ENCODE results near the gene LRG1.

LRG1 gene

GRCh38 chr19:4512070-4512469, 27.8 kb downstream of the LRG1 start:
- in situ Hi-C loops (cut with MboI; ENCODE audit: low sequenced_read_pairs): no loop called here

- in situ Hi-C loops (cut with MboI; ENCODE audit: low sequenced_read_pairs): no loop called here
These were observed 28.4 kb downstream of the LRG1 start for GRCh38 chr19:4511300-4512054.

- in situ Hi-C loops (cut with MboI; ENCODE audit: low sequenced_read_pairs): no loop called here
These were observed 29.2 kb downstream of the LRG1 start for GRCh38 chr19:4510435-4511255.

GRCh38 chr19:4508698-4509097, 31.1 kb downstream of the LRG1 start:
- in situ Hi-C loops (cut with MboI; ENCODE audit: low sequenced_read_pairs): no loop called here

- in situ Hi-C loops (cut with MboI; ENCODE audit: low sequenced_read_pairs): no loop called here
These were observed 32.0 kb downstream of the LRG1 start for GRCh38 chr19:4507804-4508203.

- in situ Hi-C loops (cut with MboI; ENCODE audit: low sequenced_read_pairs): no loop called here
These were observed 32.7 kb downstream of the LRG1 start for GRCh38 chr19:4507150-4507452.

GRCh38 chr19:4506449-4507149, 33.2 kb downstream of the LRG1 start:
- in situ Hi-C loops (cut with MboI; ENCODE audit: low sequenced_read_pairs): no loop called here

GRCh38 chr19:4505570-4506448, 34.0 kb downstream of the LRG1 start:
- in situ Hi-C loops (cut with MboI; ENCODE audit: low sequenced_read_pairs): no loop called here

GRCh38 chr19:4504891-4505569, 34.8 kb downstream of the LRG1 start:
- in situ Hi-C loops (cut with MboI; ENCODE audit: low sequenced_read_pairs): no loop called here

- in situ Hi-C loops (cut with MboI; ENCODE audit: low sequenced_read_pairs): no loop called here
These were observed 35.5 kb downstream of the LRG1 start for GRCh38 chr19:4504297-4504701.

- in situ Hi-C loops (cut with MboI; ENCODE audit: low sequenced_read_pairs): no loop called here
These were observed 36.0 kb downstream of the LRG1 start for GRCh38 chr19:4503825-4504170.

GRCh38 chr19:4503132-4503824, 36.6 kb downstream of the LRG1 start:
- in situ Hi-C loops (cut with MboI; ENCODE audit: low sequenced_read_pairs): no loop called here

GRCh38 chr19:4502282-4503131, 37.3 kb downstream of the LRG1 start:
- in situ Hi-C loops (cut with MboI; ENCODE audit: low sequenced_read_pairs): no loop called here

GRCh38 chr19:4501691-4502090, 38.1 kb downstream of the LRG1 start:
- in situ Hi-C loops (cut with MboI; ENCODE audit: low sequenced_read_pairs): no loop called here

GRCh38 chr19:4500841-4501591, 38.8 kb downstream of the LRG1 start:
- in situ Hi-C loops (cut with MboI; ENCODE audit: low sequenced_read_pairs): no loop called here

GRCh38 chr19:4499855-4500254, 40.0 kb downstream of the LRG1 start:
- in situ Hi-C loops (cut with MboI; ENCODE audit: low sequenced_read_pairs): no loop called here

- in situ Hi-C loops (cut with MboI; ENCODE audit: low sequenced_read_pairs): no loop called here
These were observed 40.5 kb downstream of the LRG1 start for GRCh38 chr19:4499318-4499717.

- in situ Hi-C loops (cut with MboI; ENCODE audit: low sequenced_read_pairs): no loop called here
These were observed 41.1 kb downstream of the LRG1 start for GRCh38 chr19:4498694-4499093.

Measured in HL-60/S4 treated with retinoic acid at 250 ng/mL for 4 days and 3 days (cell line).